ENCODE results near the gene COL4A5.
"Not testable (repeated sequence)": the region's sequence is repeated elsewhere in the genome, so short reads cannot be mapped to it uniquely, and the experiment has no call there.

Gene COL4A5

GRCh38 chrX:108439426-108439942 is at the start of gene COL4A5:
Gene COL4A5 (plus strand): TSS chrX:108439838. CDS start chrX:108440126, 288 bp downstream.
- DNase-seq (ENCODE audit: low spot score) = peak; percentile 58

GRCh38 chrX:108390976-108391717 is 48.5 kb upstream of the COL4A5 start:
- DNase-seq (ENCODE audit: low spot score) = not testable (repeated sequence)

- DNase-seq (ENCODE audit: low spot score) = no peak
Measured at GRCh38 chrX:108396188-108396891, 43.3 kb upstream of the COL4A5 start.

GRCh38 chrX:108396986-108397385 is 42.7 kb upstream of the COL4A5 start:
- DNase-seq (ENCODE audit: low spot score) = no peak

GRCh38 chrX:108397627-108398391 is 41.8 kb upstream of the COL4A5 start:
- no peak for DNase-seq (ENCODE audit: low spot score)

GRCh38 chrX:108399418-108400165 is 40.0 kb upstream of the COL4A5 start:
- DNase-seq (ENCODE audit: low spot score) = no peak

GRCh38 chrX:108412783-108413182 is 26.9 kb upstream of the COL4A5 start:
- no peak for DNase-seq (ENCODE audit: low spot score)

- DNase-seq (ENCODE audit: low spot score) = no peak
Measured at GRCh38 chrX:108415146-108415545, 24.5 kb upstream of the COL4A5 start.

DNA sequence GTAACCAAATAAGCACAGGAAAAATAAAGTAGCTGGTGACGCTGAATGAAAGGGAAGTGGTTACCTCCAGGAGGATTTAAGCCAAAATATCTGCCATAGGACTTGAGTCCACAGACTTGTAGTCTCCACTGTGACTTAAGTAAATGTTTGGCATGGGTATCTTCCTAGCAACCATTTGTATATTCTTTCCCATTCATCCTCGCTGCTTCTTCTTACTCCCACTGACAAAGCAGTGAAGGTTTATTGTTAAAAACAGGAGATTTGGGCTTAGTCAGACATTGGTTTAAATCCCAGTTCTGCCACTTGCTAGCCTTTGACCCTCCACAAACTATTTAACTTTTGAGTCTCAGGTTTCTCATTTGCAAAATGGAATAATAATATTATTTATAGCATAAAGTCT is 23.7 kb upstream of the COL4A5 start:
- no peak for DNase-seq (ENCODE audit: low spot score)

- DNase-seq (ENCODE audit: low spot score) = no peak
Measured at GRCh38 chrX:108417257-108417656, 22.4 kb upstream of the COL4A5 start.

- DNase-seq (ENCODE audit: low spot score) = no peak
Measured at GRCh38 chrX:108419401-108419800, 20.2 kb upstream of the COL4A5 start.

DNA sequence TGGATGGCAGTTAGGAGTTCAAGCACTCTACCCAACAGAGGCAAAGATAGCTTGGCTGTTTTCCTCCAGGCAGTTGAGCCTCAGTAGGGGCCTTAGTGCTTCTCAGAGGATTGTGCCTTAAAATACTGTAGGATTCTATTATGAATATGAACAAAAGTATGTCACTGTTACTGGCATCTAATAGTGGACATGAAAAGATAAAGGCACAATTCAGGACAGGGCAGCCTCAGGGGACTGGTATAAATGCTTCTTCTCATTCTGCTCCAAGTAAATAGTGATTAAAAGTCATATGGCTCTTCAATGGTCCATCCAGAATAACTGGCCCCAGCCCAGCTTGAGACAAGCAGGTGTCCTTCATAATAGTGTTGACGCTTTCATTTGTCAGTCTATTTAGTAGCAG is 19.2 kb upstream of the COL4A5 start:
- no peak for DNase-seq (ENCODE audit: low spot score)

- DNase-seq (ENCODE audit: low spot score) = no peak
Measured at GRCh38 chrX:108426262-108426661, 13.4 kb upstream of the COL4A5 start.

GRCh38 chrX:108435261-108435660 is 4.4 kb upstream of the COL4A5 start:
- DNase-seq (ENCODE audit: low spot score) = no peak

DNA sequence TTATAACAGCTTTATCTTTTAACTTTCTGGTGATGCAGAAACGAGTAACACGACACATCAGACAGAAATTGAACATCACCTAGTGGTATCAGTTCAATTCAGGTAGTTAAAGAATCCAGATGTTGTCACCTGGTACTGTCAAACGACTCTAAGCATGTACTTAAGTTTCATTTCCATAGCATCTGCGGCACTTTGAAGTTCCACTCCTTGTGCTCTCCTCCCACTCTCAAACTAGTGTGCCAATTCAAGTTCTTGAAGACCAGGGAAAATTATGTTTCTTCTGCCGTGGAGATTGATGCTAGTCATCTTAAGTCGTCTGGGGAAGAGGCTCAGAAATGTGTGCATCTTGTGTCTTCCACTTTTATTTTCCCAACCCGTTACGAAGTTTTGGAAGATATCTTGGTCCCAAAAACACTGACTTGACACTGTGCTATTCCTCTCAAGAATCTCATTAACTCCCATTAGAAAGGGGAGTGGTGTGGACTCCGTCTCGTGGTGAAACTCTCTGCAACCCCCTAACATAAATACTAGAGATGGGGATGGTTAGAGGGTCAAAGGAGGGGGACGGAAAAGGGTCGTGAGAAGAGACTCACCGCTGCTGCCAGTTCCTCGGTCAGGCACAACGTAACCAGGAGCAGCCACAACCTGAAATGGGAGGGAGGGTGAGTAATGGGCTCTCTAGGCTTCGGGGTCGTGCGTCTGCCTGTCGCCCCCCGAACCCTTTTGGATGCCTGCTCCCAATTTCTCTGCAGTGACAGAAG is 2.1 kb upstream of the COL4A5 start:
- no peak for DNase-seq (ENCODE audit: low spot score)

DNA sequence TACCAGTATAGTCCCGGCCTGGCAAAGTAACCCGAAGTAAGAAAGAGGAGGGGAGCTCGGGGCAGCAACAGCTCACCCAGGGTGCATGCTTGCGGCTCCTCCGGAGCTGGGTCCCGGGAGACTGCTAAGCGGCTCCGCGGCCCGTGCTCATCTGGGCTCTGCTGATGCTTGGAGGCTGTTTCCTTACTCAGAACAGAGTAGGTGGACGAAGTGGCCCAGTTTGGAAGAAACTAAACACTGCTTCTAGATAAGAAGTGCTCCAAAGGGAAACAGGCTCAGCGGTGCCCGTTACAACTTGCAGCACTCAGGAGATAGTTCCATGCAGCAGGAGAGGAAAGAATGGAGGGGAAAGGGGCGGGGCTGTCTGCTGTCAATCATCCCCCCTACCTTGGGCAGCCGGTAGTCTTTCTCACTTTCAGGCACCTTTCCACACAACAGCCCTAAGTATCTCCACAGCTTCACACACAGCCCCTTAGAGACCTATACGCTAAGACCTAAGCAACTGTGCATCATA is 1.5 kb upstream of the COL4A5 start, which contains the start of gene COL4A6:
Gene COL4A6, minus strand, starts transcription at position 313 of the 514 bp plus-strand sequence. Its CDS starts 226 bp downstream, at position 87.
- no peak for DNase-seq (ENCODE audit: low spot score)

GRCh38 chrX:108439961-108440696 is 491 bp downstream of the COL4A5 start:
- DNase-seq (ENCODE audit: low spot score) = no peak

DNA sequence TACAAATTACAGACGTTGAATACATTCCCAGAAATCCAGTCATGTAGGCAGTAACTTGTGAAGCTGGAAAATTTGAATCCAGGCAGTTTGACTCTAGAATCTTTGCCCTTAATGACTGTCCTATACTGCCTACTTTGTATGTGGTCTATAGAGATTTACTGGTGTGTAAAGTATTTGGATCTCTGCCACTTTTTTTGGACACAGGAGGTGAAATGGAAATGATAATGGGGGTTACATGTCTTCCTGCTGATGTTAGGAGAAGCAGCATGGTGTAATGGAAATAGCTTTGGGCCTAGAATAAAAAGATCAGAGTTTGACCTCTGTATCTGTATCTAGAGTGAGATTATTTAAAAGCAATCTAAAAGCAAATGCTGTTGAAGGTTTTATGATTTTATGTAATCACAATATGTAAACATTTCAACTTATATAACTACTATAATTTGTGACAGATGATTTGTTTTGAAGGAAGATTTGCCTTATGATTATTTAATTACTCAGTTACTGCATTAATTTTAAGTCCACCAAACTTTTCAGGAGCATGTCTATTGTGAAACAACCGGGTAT is 3.3 kb downstream of the COL4A5 start:
- no peak for DNase-seq (ENCODE audit: low spot score)

- no peak for DNase-seq (ENCODE audit: low spot score)
Measured at GRCh38 chrX:108447303-108447702, 7.7 kb downstream of the COL4A5 start.

- no peak for DNase-seq (ENCODE audit: low spot score)
Measured at GRCh38 chrX:108453841-108454240, 14.2 kb downstream of the COL4A5 start.

All from hepatic stellate cell (primary cell).